HG03575 (cell line): ENCODE data around the gene ATP6V1B1.

Source experiments
- ATAC-seq: cut with Tn5 transposase; IDR thresholded peaks from one replicate; pipeline ENCODE4 v1.9.1; 2021; ENCODE audit not compliant: unreplicated experiment, insufficient number of reproducible peaks, low FRiP score; ENCODE audit errors: extremely low read depth

Gene ATP6V1B1

GRCh38 chr2:70939839-70940580 is 4.3 kb downstream of the ATP6V1B1 start:
- ATAC-seq, result no peak

- no peak for ATAC-seq
Measured at GRCh38 chr2:70941186-70941585, 5.5 kb downstream of the ATP6V1B1 start.

GRCh38 chr2:70941701-70942100 is 6.0 kb downstream of the ATP6V1B1 start:
- no peak for ATAC-seq

- ATAC-seq, result no peak
Measured at GRCh38 chr2:70942396-70943204, 6.9 kb downstream of the ATP6V1B1 start.

GRCh38 chr2:70943205-70943871 is 7.6 kb downstream of the ATP6V1B1 start:
- no peak for ATAC-seq

GRCh38 chr2:70944111-70944690 is 8.5 kb downstream of the ATP6V1B1 start:
- no peak for ATAC-seq

GRCh38 chr2:70946832-70947442 is 11.2 kb downstream of the ATP6V1B1 start:
- no peak for ATAC-seq

- no peak for ATAC-seq
Measured at GRCh38 chr2:70947556-70948184, 12.0 kb downstream of the ATP6V1B1 start.

GRCh38 chr2:70948337-70949003 is 12.8 kb downstream of the ATP6V1B1 start:
- ATAC-seq, result no peak

GRCh38 chr2:70949086-70949485 is 13.4 kb downstream of the ATP6V1B1 start:
- ATAC-seq, result no peak

GRCh38 chr2:70954886-70955285 is 19.2 kb downstream of the ATP6V1B1 start:
- no peak for ATAC-seq

- ATAC-seq, result no peak
Measured at GRCh38 chr2:70956141-70956540, 20.4 kb downstream of the ATP6V1B1 start.

GRCh38 chr2:70957798-70958197 is 22.1 kb downstream of the ATP6V1B1 start:
- ATAC-seq, result no peak

- ATAC-seq, result no peak
Measured at GRCh38 chr2:70958759-70959158, 23.1 kb downstream of the ATP6V1B1 start.

GRCh38 chr2:70959271-70959761 is 23.6 kb downstream of the ATP6V1B1 start:
- no peak for ATAC-seq

- no peak for ATAC-seq
Measured at GRCh38 chr2:70959851-70960832, 24.4 kb downstream of the ATP6V1B1 start.
